A172 (cell line): ENCODE measurements around the gene POLD1. TPM values are rescaled to one million over a fixed set of nuclear protein-coding genes. Genes with fewer than 3 reads are reported as not detected.

Experiments used
- DNase-seq: peaks from one replicate; pipeline ENCODE4 v3.0.0-alpha.2; 2015; ENCODE audit warnings: low spot score
- total RNA-seq: library from RNA; depleted of rRNA; stranded (reverse); fragments of >200 nt; shearing (Covaris generic); gene quantifications from 2 replicates; pipeline ENCODE4 v1.2.3, GENCODE V29; 2014

POLD1 gene
- total RNA-seq, 1 experiment from 2014 or later, result 79.9 TPM

GRCh38 chr19:50418176-50419021 is 34.3 kb downstream of the POLD1 start, which contains the start of gene SPIB:
TSS of gene SPIB (plus strand) at chr19:50418938. CDS start at chr19:50418963, 25 bp downstream.
- DNase-seq, result no peak

GRCh38 chr19:50419022-50419579 is 35.0 kb downstream of the POLD1 start:
- DNase-seq, result no peak

GRCh38 chr19:50419580-50420035 is 35.5 kb downstream of the POLD1 start:
- no peak for DNase-seq

- no peak for DNase-seq
These were observed 36.0 kb downstream of the POLD1 start for GRCh38 chr19:50420127-50420526.

GRCh38 chr19:50420808-50421207 is 36.7 kb downstream of the POLD1 start:
- no peak for DNase-seq

GRCh38 chr19:50422397-50423278 is 38.5 kb downstream of the POLD1 start:
- DNase-seq, result no peak

- no peak for DNase-seq
These were observed 39.3 kb downstream of the POLD1 start for GRCh38 chr19:50423279-50424113.

GRCh38 chr19:50425581-50425980 is 41.4 kb downstream of the POLD1 start:
- DNase-seq, result no peak

GRCh38 chr19:50427318-50427925 is 43.3 kb downstream of the POLD1 start:
- DNase-seq, result no peak

GRCh38 chr19:50427997-50428425 is 43.9 kb downstream of the POLD1 start:
- no peak for DNase-seq

- no peak for DNase-seq
These were observed 44.8 kb downstream of the POLD1 start for GRCh38 chr19:50428772-50429463.

- DNase-seq, result no peak
These were observed 46.8 kb downstream of the POLD1 start for GRCh38 chr19:50430888-50431342.

GRCh38 chr19:50431343-50432220 is 47.4 kb downstream of the POLD1 start:
- DNase-seq, result peak; percentile 63

- no peak for DNase-seq
These were observed 48.3 kb downstream of the POLD1 start, which contains the start of gene MYBPC2 for GRCh38 chr19:50432221-50433028. TSS of gene MYBPC2 (plus strand) at chr19:50432892. CDS start at chr19:50432954, 62 bp downstream.

- DNase-seq, result no peak
These were observed 49.3 kb downstream of the POLD1 start for GRCh38 chr19:50433201-50434180.

GRCh38 chr19:50434525-50434924 is 50.4 kb downstream of the POLD1 start:
- no peak for DNase-seq

GRCh38 chr19:50435221-50435620 is 51.1 kb downstream of the POLD1 start:
- DNase-seq, result no peak
